Stimulated activated CD4-positive, alpha-beta T cell treated with anti-CD3 and anti-CD28 coated beads, Interleukin-4, amount 100 ng/mL, for 4 hours (primary cell): ENCODE data around the gene CAMTA1.

ENCODE experiments used
- DNase-seq, 2 experiments: peaks; one replicate each; pipeline ENCODE4 v3.0.0-alpha.2; 2020

The CAMTA1 gene

DNA sequence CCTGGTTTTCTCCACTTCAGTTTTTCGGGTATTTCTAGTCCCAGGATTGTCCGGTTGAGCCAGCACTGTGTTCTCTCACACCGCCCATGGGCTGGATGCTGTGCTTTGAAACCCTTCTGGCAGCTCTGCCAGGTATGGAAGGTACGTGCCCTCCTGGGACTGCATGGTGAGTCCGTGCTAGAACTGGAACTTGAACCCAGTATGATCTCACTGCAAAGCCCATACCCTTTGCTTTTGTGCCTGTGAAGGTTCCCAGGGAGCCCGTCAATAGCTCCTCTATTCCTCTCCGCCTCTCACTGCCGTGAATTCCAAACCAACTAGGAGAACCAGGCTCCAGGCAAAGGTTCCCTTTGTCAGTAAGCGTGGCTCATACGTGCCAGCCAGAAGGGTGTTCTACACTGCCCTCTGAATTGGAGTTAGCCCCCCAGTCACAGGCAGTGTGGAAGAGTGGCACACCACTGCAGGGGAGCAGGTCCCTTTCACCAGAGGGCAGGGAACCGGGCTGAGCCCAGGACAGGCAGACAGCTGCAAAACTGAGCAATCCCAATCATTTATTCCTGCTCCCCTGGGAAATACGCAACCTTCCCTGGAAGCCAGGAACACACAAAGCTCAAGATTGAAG is 310.2 kb downstream of the CAMTA1 start:
- no peak for DNase-seq

DNA sequence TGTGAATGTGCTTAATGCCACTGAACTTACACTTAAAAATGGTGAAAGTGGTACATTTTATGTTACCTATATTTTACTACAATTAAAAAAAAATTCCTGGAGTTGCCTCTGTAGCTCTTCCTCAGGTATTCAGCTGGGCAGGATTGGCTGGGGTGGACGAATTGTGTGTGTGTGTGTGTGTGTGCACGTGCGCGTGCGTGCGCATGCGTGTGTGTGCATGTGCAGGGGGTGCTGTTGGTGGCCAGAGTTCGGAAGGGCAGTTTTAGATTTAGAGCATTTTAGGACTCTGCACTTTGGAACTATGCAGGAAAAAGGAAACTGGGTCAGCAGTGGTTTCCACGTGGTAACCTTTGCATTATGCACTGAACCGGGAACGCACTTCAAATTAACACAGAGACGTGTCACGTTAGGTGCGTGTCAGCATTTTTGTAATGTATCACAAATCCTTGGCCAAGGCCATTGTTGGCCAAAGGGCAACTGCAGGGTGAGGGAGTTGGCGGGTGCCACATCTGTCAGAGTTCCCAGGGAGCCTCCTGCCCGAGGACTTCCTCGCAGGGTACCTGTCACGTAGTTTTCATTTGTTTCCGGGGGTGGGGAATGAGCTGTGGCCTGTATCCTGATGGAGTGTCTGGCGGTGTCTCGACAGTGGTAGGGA is 312.8 kb downstream of the CAMTA1 start:
- DNase-seq: no peak

DNA sequence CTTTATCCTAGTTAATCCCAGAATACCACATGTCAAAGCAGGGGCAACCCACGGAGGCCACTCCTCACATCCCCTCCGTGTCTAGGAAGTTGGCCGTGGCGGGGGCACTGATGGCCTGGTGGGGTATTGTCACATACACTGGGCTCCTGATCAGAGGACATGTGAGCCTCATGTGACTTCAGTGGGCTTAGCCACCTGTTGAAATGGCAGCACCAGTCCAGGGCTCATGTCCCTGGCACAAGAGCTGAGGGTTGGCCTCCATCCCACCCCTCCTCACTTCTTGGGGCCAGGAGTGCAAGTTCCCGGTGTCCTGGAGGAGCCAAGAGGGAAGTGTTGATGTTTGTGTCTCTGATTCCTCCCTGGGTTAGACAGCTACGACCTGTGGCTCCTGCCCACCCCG is 313.4 kb downstream of the CAMTA1 start:
- DNase-seq: no peak

DNA sequence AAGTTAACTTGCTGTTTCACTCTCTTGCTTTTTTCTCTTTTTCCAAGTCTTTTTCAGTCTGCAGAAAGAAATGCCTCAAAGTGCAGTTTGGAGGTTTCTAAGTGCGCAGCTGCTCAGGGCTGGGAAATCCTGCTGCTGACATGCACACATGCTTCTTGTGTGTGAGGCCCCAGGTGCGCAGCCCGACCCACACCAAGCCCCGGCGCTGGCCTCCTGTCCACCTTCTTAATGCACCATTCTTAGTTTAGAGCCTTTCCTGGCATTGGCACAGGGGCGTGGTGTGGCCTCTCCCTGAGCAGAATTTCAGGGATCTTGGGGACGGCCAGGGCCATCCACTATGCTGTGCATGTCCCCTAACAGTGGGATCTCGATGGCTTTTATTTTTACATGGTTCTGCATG is 315.2 kb downstream of the CAMTA1 start:
- no peak for DNase-seq

DNA sequence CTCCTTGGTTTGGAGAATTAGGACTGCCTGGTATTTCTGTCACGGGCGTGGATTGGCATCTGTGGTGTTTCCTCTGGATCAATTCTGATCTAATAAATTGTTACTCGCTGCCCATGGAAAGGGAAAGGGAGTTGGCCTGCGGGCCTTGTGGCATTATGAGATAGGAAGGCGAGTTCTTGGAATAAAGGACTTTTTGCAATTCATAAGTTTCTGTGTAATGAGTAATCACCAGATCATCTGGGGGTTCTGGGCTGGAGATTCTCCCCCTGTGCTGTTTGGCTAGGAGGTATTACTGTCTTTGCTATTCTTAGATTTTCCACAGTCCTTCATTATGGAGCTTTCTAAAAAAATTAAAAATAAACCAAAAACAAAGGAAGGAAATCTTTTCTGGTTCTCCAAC is 315.9 kb downstream of the CAMTA1 start:
- DNase-seq: no peak

DNA sequence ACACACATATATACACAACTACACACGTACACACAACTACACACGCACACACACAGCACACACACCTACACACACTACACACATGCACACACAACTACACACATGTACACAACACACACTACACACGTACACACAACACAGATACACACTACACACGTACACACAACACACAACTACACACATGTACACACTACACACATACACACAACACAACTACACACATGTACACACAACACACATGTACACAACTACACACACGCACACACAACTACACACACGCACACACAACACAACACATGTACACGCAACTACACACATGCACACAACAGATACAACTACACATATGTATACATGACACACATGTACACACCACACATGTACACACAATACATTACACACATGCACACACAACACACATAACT is 318.1 kb downstream of the CAMTA1 start:
- no peak for DNase-seq

DNA sequence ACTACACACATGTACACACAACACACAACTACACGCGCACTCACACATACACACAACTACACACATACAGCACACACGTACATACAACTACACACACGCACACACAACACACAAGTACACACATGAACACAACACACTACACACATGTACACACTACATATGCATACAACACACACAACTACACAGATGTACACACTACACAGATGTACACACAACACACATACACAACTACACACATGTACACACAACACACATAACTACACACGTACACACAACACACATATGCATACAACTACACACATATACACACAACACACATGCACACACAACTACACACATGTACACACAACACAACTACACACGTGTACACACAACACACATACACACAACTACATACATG is 318.6 kb downstream of the CAMTA1 start:
- DNase-seq: no peak

DNA sequence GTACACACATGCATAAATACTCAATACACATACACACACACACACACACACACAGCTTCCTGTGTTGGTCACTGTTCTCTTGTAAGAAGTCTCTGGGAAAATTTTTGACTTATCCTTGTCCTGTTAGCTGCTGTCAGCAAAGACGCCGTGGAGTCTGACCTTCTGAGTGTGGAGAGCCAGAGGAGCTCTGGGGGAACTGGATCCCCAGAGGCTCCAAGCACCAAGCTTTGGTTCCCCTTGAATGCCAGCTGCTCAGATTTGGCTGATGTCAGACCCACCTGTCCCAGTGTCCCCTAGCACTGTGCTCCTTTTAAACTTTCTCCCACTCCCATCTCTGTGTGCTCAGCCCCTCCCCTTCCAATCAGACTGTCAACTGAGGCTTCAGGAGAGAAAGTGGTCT is 319.1 kb downstream of the CAMTA1 start:
- no peak for DNase-seq

DNA sequence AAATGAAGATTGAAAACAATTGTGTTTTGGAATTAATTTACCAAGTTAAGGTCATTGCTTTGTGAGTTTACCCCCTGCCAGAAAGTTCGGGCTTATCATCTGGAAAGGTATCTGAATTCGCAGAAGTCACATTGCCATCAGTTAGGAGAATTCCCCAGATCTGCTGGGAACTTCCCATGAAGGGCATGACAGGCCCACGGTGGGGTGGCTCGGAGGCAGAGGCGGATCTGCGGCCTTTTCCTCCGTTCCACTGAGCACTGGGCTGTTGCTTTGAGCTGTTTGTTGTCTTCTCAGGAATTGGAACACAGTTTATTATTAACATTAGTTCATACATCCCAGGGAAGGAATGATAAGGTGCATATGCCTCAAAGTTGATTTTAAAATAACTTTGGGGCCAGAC is 320.0 kb downstream of the CAMTA1 start:
- DNase-seq: no peak

DNA sequence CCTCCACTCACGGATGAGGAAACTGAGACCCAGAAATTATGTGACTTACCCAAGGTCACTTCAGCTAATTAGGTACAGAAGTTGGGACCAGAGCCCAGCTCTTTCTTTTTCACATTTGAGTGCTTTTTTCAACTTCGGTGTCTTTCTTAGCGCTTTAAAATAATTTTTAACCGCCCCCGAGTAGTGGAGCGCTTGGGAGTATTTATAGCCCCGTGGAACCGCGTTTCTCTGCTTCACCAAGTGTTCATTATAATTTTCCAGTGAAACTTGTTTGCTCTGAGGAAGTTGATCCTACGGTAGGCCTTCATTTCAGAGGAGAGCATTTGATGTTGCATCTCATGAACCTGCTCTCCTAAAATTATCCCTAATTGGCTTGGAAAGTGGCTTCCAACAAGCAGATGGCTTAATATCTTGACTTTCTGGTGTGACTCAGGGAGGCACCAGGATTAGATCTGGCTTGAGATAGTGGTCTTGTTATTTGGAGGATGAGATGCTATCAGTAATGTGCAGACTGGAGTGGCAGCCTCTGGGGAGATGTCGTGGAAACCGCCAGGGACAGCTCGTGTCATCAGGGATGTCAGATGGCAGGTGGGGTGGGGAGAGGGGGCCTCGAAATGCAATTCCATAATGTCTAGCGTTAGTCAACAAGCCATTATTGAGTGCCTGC is 321.3 kb downstream of the CAMTA1 start:
- no peak for DNase-seq

DNA sequence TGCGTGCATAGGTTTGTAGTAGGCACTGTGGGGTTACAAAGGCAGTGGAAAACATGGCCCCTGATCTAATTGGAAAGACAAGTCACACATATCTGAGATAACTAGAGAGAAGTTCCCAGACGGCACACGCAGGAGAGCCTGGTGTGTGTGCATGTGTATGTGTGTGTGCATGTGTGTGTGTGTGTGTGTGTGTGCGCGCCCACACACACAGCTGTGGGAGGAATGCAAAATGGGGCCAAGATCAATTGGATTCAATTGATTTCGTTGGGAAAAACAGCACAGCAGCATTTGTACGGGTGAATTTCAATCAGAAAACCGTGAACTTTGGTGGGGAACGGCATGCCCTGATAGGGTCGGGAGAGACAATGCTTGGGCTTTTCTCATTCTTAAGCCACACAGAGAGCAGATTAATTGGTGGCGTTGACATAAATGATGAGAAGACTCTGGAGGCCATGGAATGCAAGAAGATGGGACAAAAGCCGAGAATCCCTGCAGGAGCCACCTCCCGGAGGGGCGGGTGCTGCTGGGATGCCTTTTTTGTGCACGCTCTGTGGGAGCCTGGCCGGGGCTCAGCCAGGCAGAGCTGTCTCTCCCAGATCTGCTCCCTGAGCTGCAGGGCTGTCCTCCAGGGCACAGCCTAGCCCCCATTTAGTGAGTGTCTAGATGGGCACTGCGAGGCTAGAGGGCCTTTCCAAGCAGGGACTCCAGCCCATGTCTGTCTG is 322.0 kb downstream of the CAMTA1 start:
- no peak for DNase-seq

DNA sequence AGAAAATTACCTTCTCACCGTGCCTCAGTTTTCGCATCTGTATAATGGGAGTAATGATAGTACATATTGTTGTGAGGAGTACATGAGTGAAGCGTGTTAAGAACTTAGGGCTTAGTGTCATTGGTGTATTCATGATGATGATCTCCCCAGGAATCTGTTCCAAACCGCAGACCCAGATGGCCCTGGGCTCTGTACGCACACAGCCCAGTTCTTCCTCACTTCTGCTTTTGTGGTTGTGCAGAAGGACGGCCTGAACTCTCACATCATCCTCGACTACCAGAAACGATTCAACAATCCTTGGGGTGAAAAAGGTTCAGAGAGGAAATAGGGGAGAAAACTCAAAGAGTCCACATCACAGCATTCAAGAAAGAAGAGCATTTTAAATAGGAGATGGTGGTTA is 323.0 kb downstream of the CAMTA1 start:
- no peak for DNase-seq

DNA sequence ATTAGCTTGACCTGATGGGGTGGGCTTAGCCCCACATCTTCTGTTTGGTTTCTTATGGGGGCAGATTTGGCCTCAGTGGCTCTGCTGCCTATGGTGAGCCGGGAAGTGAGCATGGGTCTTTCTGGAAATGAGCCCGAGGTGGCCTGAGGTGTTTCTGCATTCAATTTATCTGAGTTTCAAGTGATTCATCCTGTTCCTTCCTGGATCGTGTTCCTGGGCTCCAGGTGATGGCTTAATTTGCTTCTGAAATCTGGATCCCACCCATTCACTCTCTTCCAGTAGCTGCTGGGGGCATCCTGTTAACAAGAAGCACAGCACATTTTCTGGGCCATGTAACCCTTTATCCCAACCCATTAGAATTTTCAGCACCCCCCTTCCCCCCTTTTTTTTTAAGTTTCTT is 324.6 kb downstream of the CAMTA1 start:
- DNase-seq: no peak

DNA sequence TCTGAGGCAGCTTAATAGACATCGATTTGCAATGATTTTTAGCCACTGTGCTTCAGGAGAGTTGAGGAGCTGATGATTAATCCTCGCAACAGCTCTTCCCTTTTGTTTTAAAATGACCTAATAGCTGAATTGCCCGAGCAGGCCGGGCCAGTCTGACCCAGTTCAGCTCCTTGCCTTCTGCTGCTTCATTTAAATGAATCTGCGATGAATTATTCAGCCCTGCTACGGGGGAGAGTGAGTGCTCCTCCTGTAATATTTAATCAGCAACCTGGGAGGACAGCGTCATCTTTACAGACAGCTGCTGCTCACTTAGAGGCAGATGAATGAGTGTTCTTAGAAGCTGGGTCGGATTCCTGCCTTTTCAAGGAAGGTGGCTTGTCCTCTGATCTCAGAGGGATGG is 325.1 kb downstream of the CAMTA1 start:
- no peak for DNase-seq

DNA sequence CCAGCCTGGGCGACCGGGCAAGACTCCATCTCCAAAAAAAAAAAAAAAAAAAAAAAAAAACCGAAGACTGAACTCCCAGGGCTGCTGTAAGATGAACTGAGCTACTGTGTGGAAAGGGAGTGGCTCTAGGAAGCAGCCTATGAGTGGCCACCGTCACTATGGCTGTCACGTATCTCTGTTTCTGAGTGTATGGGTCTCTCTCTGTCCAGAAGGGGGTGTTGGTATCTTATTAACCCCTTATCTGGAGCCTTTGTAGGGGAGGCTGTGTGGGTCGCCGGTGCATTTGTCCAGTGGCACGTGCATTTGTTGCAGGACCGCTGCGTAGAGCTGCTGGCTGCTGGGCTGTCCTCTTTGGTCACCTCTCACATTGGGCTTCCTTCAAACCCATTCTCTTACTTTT is 326.6 kb downstream of the CAMTA1 start:
- DNase-seq: no peak

DNA sequence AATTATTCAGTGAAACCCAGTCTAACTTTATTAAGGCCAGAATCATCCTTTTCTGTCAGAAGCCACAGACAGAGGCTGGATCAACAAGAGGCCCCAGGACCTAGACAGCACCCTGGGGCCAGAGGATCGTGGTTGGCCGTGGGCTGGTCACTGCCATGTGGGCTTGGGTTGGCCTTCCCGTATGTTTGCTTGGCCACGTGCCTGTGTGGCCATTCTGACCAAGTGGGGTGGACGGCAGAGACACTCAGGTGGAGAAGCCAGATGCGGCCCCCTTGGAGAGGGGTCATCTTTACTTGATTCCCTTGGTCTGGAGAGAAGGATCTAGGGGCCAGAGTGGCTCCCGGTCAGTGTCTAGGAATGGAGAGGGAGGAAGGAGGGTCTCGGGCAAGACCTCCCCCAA is 327.9 kb downstream of the CAMTA1 start:
- no peak for DNase-seq

DNA sequence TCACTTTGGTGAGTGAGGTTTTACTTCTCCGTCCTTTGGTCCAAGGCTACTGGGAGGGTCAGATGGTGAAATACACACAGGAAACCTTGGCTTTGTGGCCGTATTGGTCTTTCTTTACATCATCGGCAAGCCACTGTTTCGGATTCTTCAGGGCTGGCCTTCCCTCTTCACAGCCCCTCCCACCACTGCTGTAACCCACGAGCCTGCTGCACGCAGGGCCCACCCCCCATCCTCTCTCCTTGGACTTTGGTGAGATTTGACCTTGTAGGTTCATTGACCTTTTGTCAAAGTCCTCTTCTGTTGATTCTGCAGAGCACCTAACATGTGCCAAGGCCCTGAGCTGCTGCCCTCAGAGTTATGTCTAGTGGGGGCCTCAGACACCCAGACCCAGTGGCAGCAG is 328.6 kb downstream of the CAMTA1 start:
- no peak for DNase-seq

DNA sequence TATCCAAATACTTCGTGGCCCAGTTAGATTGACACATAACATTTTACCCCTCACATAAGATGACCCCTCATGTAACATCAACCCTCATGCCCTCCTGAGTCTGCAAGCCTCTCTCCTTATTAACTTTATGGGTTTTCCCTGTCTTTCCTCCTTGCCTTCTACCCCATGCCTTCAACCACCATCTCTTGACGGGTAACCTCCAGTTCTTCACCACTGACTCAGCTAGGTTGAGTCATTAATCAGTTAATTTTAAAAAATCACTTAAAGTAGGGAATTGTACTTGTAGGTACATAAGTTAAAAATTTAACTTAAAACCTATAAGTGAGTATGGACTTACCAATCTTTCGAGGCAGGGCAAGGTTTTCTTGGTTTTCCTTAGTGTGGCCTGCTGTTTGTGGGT is 330.7 kb downstream of the CAMTA1 start:
- DNase-seq: no peak

DNA sequence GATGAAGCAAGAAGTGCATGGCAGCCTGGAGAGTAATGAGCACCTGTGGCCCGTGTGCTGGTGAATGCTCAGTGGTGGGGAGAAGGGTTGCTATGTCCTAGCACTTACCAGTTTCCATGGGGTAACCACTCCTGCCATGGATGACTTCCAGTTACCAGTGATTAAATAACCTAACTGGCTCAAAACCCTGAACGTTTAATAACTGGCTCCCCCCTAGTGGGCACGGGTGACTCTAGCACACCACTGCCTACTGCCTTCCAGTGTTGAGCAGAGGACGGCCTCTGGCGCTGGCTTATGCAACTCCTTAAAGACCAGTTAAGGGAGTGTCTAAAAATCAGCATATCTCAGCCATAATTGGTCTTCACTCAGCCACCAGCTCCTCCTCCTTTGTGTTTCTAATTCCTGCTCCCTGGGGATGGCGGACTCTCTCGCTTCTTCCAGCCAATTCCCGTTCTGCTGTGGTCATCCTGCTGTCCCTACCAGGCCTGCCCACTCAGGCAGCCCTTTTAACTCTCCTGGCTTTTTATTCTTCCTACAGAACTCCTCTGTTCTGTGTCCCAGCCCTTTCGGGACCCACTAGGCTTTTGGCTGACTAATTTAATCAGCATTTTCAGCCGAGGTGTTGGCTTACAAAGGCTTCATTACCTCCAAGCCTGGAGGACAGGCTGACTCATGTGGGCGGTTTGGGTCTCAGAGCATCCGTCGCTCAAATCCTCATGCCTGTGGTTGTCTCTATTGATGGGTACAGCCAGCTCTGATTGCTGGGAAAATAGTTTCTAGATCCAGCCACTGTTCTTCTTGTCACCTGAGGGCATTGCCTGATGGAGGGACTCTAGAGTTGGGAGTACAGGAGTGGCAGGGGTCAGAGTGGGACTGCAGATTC is 332.4 kb downstream of the CAMTA1 start:
- DNase-seq: no peak

DNA sequence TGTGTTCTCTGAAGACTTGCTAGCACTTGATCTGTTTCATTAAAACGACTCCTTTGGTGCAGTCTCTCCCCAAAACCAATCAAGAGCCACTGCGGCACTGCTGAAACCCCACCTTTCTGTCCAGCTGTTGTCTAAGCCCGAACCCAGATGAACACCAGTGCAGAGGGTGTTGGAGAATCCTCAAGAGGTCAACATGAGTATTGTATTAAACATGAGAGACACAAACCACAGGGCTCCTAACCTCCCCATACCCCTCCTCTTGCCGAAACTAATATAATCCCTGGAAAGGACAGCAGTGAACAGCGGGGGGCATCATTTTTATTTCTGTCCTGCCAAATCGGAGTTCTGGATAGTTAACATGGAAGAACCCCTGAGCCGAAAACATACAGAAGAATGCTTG is 333.9 kb downstream of the CAMTA1 start:
- DNase-seq: no peak

DNA sequence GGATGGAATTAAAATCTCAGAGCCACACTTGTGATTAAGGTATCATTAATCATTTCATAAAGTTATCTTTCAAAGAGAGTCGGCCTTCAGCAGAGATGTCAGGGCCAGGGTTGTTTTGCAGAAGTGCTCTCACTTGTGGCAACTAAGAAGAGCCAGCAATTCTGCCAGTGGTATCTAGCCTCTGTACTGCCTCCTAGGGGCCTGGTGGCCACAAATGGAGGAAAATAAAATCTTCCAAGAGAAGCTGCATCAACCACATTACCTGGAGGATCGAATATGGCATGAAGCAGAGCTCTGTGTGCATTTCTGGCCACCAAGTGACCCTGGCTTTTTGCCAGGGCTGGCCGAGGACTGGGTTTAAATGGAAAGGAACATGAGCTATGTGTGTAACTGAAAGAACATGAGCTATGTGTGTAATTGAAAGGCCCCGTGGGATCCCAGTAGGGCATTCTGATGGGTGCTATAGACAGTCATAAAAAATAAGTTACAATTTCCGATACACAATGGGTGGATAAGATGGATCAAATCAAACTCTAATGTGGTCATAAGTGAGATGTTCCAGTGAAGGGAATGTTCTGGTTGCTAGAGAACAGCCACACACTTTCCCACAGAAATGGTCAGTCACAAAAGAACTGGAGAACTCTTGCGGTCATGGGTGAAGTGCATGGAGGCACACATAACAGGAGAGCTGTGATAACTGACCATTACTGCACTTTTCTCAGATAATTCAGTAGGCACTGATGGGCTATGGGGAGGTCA is 335.8 kb downstream of the CAMTA1 start:
- DNase-seq: no peak

DNA sequence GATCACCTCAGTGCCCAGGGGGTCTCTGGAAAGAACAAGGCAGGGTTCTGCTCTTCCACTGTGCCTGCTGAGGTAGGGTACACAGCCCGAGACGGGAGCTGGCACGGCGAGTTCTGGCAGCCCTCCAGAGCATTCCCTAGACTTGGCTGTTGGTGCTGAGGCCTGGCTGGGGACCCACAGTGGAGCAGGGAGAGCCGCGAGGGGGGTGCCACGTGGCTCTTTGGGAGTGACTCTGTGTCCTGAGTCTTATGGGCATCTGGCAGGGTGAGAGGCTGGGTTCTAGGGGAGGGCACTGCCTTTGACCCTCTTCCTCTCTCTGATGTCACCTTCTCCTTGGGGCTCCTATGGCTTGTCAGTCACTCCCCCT is 336.4 kb downstream of the CAMTA1 start:
- DNase-seq: no peak
